Epithelial cell of proximal tubule (primary cell): ENCODE results near the gene FES. TPM values are rescaled to one million over a fixed set of nuclear protein-coding genes. Genes with fewer than 3 reads are reported as not detected.
"Not testable (repeated sequence)": the region's sequence is repeated elsewhere in the genome, so short reads cannot be mapped to it uniquely, and the experiment has no call there.

Experiments
- DNase-seq: peaks from one replicate; pipeline ENCODE4 v3.0.0-alpha.2; 2011; ENCODE audit warnings: low read depth
- H3K4me3 ChIP-seq: 2 replicates; pipeline ENCODE4 v1.5.1; 2011; ENCODE audit warnings: low read depth, mild to moderate bottlenecking, low read length
- total RNA-seq: library from RNA; depleted of rRNA; stranded (reverse); fragments of >200 nt; gene quantifications from 2 replicates; pipeline ENCODE4 v1.2.3, GENCODE V29; 2015
- TF ChIP-seq, protein P1 (sequence below): conservative IDR thresholded peaks from 2 replicates; pipeline ENCODE4 v1.5.1; 2012; ENCODE audit warnings: low read depth, mild to moderate bottlenecking, low read length

Gene FES
- total RNA-seq, 1 donor from 2014 or later: 24.6 TPM

DNA sequence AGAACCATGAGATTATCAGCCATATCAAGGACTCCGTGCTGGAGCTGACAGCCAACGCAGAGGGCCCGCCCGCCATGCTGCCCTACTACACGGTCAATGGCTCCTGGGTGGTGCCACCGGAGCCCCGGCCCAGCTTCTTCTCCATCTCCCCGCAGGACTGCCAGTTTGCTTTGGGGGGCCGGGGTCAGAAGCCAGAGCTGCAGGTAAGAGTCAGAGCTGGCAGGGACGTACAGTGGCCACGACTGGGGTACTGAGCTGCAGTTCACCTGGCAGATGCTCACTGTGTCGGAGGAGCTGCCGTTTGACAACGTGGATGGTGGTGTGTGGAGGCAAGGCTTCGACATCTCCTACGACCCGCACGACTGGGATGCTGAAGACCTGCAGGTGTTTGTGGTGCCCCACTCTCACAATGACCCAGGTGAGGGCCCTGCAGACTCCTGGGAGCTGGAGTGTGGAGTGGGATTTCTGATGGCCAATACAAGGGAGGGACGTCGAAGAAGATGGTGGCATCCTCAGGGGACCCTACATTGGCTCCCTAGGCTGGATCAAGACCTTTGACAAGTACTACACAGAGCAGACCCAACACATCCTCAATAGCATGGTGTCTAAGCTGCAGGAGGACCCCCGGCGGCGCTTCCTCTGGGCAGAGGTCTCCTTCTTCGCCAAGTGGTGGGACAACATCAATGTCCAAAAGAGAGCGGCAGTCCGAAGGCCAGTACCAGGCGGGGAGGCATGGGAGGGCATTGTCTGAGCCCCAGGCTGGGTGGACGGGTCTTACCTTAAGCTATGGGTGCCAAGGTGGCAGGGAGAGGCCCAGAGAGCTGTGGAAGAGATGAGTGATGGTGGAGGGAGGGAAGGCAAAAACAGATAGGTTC is 21.2 kb downstream of the FES start:
- DNase-seq: no peak
- TF ChIP-seq, protein P1, sequence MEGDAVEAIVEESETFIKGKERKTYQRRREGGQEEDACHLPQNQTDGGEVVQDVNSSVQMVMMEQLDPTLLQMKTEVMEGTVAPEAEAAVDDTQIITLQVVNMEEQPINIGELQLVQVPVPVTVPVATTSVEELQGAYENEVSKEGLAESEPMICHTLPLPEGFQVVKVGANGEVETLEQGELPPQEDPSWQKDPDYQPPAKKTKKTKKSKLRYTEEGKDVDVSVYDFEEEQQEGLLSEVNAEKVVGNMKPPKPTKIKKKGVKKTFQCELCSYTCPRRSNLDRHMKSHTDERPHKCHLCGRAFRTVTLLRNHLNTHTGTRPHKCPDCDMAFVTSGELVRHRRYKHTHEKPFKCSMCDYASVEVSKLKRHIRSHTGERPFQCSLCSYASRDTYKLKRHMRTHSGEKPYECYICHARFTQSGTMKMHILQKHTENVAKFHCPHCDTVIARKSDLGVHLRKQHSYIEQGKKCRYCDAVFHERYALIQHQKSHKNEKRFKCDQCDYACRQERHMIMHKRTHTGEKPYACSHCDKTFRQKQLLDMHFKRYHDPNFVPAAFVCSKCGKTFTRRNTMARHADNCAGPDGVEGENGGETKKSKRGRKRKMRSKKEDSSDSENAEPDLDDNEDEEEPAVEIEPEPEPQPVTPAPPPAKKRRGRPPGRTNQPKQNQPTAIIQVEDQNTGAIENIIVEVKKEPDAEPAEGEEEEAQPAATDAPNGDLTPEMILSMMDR: no peak
- no peak overlapping the region for H3K4me3 ChIP-seq

DNA sequence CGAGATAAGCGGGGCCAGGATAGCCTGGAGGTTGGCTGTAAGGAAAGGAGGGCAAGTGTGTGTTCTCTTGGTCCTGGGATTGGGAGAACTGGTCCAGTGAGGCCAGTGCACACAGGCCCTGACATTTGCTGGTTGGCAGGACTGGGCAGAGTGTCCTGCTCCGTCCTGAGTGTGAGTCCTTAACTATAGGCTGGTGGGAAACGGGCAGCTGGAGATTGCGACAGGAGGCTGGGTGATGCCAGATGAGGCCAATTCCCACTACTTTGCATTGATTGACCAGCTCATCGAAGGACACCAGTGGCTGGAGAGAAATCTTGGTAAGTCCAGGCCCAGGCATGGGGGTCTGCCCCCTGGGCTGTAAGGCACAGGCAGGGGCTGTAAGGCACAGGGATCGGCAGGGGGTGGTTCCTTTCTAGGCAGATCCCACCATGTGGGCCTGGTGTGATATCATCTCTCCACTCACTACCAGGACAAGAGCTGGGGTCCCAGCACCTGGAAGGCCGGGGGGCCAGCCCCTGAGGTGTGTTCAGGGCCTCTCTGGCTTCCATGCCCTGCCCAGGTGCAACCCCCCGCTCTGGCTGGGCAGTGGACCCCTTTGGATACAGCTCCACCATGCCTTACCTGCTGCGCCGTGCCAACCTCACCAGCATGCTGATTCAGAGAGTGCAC is 22.0 kb downstream of the FES start:
- H3K4me3 ChIP-seq: no peak overlapping the region
- no peak for DNase-seq
- TF ChIP-seq, protein P1: no peak

DNA sequence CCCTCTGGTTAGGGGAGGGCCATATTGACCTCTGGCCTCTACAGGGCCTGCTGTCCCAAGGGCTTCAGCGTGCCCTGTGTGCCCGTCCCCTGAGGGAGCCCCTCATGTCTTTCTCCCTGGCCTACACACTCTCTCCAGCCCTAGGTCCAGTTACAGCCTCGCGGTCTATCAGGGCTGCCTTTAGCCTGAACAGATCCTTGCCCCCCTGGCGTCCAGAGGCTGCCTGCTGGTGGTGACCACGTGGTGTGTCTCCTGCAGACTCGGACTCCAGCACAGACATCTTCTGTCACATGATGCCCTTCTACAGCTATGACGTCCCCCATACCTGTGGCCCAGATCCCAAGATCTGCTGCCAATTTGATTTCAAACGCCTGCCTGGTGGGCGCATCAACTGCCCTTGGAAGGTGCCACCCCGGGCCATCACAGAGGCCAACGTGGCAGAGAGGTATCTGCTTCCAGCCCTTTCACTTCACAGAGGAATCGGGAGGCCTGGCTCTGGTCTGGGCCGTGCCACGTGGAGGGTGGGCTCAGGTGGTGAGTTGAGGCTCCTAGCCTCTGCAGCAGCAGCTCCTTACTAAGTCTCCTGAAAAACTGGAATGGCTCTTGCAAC is 22.9 kb downstream of the FES start:
- H3K4me3 ChIP-seq: no peak overlapping the region
- DNase-seq: no peak
- TF ChIP-seq, protein P1: no peak

DNA sequence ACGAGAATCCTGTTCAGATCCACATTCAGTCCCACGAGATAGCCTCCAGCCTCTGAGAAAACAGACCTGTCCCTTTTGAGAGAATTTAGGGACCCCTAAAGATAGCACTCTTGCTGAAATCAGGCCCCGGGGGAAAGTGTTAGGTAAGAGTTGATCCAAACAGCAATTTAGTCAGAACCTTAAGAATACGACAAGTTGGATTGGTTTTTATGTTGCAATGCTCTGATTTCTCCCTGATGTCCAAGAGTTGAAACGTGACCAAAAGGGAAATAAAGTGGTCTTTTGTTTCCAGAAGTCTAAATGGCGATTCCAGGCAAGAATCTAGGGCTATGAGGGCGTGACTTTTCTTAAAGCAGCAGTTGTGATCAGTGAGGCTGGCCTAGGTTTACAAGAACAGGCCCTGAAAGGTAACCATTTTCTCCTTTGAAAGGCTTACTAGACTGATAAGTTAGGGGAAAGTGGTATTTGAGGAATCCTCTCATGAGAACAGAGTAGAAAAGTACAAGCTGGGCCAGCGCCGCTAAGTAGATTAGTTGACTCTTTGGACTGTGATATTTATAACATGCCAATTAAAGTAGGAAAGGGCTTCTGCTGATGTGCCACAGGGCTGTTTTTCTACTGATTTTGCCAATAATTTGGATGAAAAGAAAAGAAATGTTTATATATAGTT is 23.7 kb downstream of the FES start:
- no peak for DNase-seq
- no peak overlapping the region for H3K4me3 ChIP-seq
- TF ChIP-seq, protein P1: no peak

DNA sequence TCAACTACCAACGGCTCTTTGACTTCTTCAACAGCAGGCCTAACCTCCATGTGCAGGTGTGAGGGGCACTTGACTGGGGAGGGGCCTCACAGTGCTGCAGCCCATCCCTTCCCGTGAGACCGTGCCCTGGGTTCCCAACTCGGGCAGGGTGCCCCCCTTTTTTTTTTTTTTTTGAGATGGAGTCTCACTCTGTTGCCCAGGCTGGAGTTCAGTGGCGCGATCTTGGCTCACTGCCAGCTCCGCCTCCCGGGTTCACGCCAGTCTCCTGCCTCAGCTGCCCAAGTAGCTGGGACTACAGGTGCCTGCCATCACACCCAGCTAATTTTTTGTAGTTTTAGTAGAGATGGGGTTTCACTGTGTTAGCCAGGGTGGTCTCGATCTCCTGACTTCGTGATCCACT is 25.1 kb downstream of the FES start:
- not testable (repeated sequence) for H3K4me3 ChIP-seq, DNase-seq

DNA sequence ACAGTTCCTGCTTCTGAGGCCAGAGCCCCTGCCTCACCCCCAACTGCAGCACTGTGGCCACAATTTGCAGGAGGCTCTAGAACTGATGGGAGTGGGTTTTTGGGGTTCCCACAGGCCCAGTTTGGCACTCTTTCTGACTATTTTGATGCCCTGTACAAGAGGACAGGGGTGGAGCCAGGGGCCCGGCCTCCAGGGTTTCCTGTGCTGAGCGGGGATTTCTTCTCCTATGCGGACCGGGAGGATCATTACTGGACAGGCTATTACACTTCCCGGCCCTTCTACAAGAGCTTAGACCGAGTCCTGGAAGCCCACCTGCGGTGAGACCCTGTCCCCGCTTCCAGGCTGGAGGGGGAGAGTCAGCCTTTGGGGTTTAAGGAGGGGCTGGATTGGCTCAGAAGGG is 25.7 kb downstream of the FES start:
- no peak overlapping the region for H3K4me3 ChIP-seq
- TF ChIP-seq, protein P1: no peak
- no peak for DNase-seq
